HEK293 (cell line): ENCODE results near the gene GLDC.

Source experiments
- CTCF ChIP-seq: fragments of 450-650 bp; formaldehyde crosslinking; IDR thresholded peaks from 2 replicates; pipeline ENCODE4 v1.5.1; 2016; ENCODE audit warnings: missing biosample characterization, missing genetic modification characterization
- ZNF174 ChIP-seq: fragments of 450-650 bp; formaldehyde crosslinking; IDR thresholded peaks from 2 replicates; pipeline ENCODE4 v1.5.0; 2017; ENCODE audit warnings: missing biosample characterization, mild to moderate bottlenecking, missing genetic modification characterization

GRCh38 chr9:6686396-6686795, 40.9 kb upstream of the GLDC start:
- no peak for TF ChIP-seq ZNF174 (tag by site-specific recombination)
- TF ChIP-seq CTCF (tag by site-specific recombination), result no peak
